Astrocyte (in vitro differentiated cells and primary cell): ENCODE data around the gene PHYHD1. TPM values are rescaled to one million over a fixed set of nuclear protein-coding genes. Genes with fewer than 3 reads are reported as not detected.

Source experiments
- DNase-seq: peaks from one replicate; pipeline ENCODE4 v3.0.0-alpha.2; 2010; ENCODE audit warnings: low read depth
- FAIRE-seq: peaks from 2 replicates; lab custom pipeline; 2011; peaks lifted over from hg19 to GRCh38; lab: Jason Lieb, UNC
- H2AFZ ChIP-seq: 2 replicates; pipeline ENCODE4 v1.6.0; 2012; ENCODE audit warnings: low read depth, low read length, inconsistent platforms
- H3K27ac ChIP-seq: 2 replicates; pipeline ENCODE4 v1.5.1; 2011; ENCODE audit warnings: low read depth, low read length, inconsistent platforms
- H3K27me3 ChIP-seq: 2 replicates; pipeline ENCODE4 v1.6.0; 2011; ENCODE audit warnings: low read length, inconsistent platforms; ENCODE audit not compliant: insufficient read depth
- H3K36me3 ChIP-seq: 2 replicates; pipeline ENCODE4 v1.5.1; 2011; ENCODE audit warnings: low read length, inconsistent platforms; ENCODE audit not compliant: insufficient read depth
- H3K4me1 ChIP-seq: 2 replicates; pipeline ENCODE4 v1.5.1; 2011; ENCODE audit warnings: low read length, inconsistent platforms; ENCODE audit not compliant: insufficient read depth
- H3K4me2 ChIP-seq: 2 replicates; pipeline ENCODE4 v1.6.0; 2012; ENCODE audit warnings: low read length, inconsistent platforms
- H3K4me3 ChIP-seq: 2 replicates; pipeline ENCODE4 v1.5.1; 2011; ENCODE audit warnings: low read depth, mild to moderate bottlenecking, low read length, inconsistent platforms; ENCODE audit not compliant: insufficient read depth
- H3K79me2 ChIP-seq: 2 replicates; pipeline ENCODE4 v1.6.0; 2012; ENCODE audit warnings: mild to moderate bottlenecking, low read length, inconsistent platforms; ENCODE audit not compliant: insufficient read depth
- H3K9ac ChIP-seq: 2 replicates; pipeline ENCODE4 v1.6.0; 2012; ENCODE audit warnings: mild to moderate bottlenecking, low read length, inconsistent platforms
- H3K9me3 ChIP-seq: 2 replicates; pipeline ENCODE4 v1.5.1; 2012; ENCODE audit warnings: low read depth, mild to moderate bottlenecking, low read length, inconsistent platforms; ENCODE audit not compliant: insufficient read depth
- H4K20me1 ChIP-seq: 2 replicates; pipeline ENCODE4 v1.6.0; 2012; ENCODE audit warnings: low read length, inconsistent platforms; ENCODE audit not compliant: insufficient read depth
- H3K27ac Mint-ChIP-seq: one replicate; pipeline ENCODE4 v1.8.0; 2021; ENCODE audit warnings: mild to moderate bottlenecking, mixed read lengths; ENCODE audit not compliant: unreplicated experiment
- H3K27me3 Mint-ChIP-seq: one replicate; pipeline ENCODE4 v1.8.0; 2021; ENCODE audit warnings: low read depth, mixed read lengths; ENCODE audit not compliant: unreplicated experiment
- H3K36me3 Mint-ChIP-seq: one replicate; pipeline ENCODE4 v1.8.0; 2021; ENCODE audit warnings: low read depth, mixed read lengths; ENCODE audit not compliant: unreplicated experiment
- H3K4me1 Mint-ChIP-seq: one replicate; pipeline ENCODE4 v1.8.0; 2021; ENCODE audit warnings: low read depth, mixed read lengths; ENCODE audit not compliant: unreplicated experiment
- H3K4me3 Mint-ChIP-seq: one replicate; pipeline ENCODE4 v1.8.0; 2021; ENCODE audit warnings: mild to moderate bottlenecking, moderate library complexity, mixed read lengths; ENCODE audit not compliant: unreplicated experiment
- H3K9me3 Mint-ChIP-seq: one replicate; pipeline ENCODE4 v1.8.0; 2021; ENCODE audit warnings: mild to moderate bottlenecking, mixed read lengths; ENCODE audit not compliant: unreplicated experiment
- EZH2 ChIP-seq: IDR thresholded peaks from 2 replicates; pipeline ENCODE4 v1.6.1; 2012; ENCODE audit warnings: mild to moderate bottlenecking, low read length, inconsistent platforms; ENCODE audit not compliant: insufficient read depth
- total RNA-seq: library from RNA; stranded (reverse); gene quantifications from 2 replicates; pipeline ENCODE4 v1.2.1, GENCODE V29; 2021
- TF ChIP-seq, protein P1 (sequence below): IDR thresholded peaks from 2 replicates; pipeline ENCODE4 v1.5.1; 2011; ENCODE audit warnings: low read depth, mild to moderate bottlenecking, inconsistent platforms, low read length, moderate library complexity; ENCODE audit not compliant: insufficient read depth

Gene PHYHD1
- total RNA-seq, 1 donor from 2014 or later: 6.1 TPM

DNA sequence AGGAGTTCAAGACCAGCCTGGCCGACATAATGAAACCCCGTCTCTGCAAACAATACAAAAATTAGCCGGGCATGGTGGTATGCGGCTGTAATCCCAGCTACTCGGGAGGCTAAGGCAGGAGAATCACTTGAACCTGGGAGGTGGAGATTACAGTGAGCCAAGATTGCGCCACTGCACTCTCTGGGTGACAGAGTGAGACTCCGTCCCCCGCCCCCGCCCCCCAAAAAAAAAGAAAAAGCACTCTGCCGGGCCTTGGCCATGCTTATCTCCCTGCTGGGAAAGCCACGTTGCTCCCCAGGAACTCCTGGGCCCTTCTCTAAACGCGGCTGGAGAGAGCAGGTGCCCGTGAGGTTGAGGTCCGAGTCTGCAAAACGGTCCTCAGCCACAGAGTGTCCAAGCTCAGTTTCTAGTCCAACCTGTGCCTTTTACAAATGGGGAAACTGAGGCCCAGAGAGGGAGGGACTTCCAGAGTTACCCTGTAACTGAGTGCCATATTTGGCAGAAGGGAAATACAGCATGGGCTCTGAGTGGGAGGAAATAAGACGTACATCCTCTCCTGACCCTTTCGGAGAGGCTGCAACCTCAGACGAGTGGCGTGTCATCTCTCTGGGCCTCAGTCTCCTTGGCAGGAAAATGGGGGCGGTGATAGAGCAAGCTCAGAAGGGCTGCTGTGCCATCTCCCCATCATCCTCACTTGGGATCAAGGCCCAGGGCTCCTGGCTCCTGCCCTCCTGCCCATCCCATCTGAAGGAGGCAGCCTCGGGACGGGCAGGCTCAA, 6.6 kb upstream of the PHYHD1 start:
- Histone ChIP-seq H3K4me2 (no peak overlapping the region), H3K9me3 (no peaks in the 10 kb centered on the region), H3K4me3 (no peak overlapping the region), H3K36me3 (peaks cover 8% of the 10 kb centered on the region), H3K9ac (no peak overlapping the region), H4K20me1 (peaks cover 7% of the 10 kb centered on the region), H2AFZ (no peak overlapping the region), H3K27me3 (no peaks in the 10 kb centered on the region), H3K4me1 (peaks cover 28% of the 10 kb centered on the region), H3K27ac (no peak overlapping the region), H3K79me2 (peaks cover 46% of the 10 kb centered on the region)
- no peak for TF ChIP-seq EZH2
- TF ChIP-seq, protein P1, sequence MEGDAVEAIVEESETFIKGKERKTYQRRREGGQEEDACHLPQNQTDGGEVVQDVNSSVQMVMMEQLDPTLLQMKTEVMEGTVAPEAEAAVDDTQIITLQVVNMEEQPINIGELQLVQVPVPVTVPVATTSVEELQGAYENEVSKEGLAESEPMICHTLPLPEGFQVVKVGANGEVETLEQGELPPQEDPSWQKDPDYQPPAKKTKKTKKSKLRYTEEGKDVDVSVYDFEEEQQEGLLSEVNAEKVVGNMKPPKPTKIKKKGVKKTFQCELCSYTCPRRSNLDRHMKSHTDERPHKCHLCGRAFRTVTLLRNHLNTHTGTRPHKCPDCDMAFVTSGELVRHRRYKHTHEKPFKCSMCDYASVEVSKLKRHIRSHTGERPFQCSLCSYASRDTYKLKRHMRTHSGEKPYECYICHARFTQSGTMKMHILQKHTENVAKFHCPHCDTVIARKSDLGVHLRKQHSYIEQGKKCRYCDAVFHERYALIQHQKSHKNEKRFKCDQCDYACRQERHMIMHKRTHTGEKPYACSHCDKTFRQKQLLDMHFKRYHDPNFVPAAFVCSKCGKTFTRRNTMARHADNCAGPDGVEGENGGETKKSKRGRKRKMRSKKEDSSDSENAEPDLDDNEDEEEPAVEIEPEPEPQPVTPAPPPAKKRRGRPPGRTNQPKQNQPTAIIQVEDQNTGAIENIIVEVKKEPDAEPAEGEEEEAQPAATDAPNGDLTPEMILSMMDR: no peak
- no peaks in the 10 kb centered on the region for H3K9me3 Mint-ChIP-seq
- H3K36me3 Mint-ChIP-seq: peaks cover 21% of the 10 kb centered on the region
- no peaks in the 10 kb centered on the region for H3K27me3 Mint-ChIP-seq
- H3K4me1 Mint-ChIP-seq: peaks cover 29% of the 10 kb centered on the region
- DNase-seq: no peak
- peak overlapping the region; percentile 58 for H3K27ac Mint-ChIP-seq
- H3K4me3 Mint-ChIP-seq: no peak overlapping the region
- no peak for FAIRE-seq

DNA sequence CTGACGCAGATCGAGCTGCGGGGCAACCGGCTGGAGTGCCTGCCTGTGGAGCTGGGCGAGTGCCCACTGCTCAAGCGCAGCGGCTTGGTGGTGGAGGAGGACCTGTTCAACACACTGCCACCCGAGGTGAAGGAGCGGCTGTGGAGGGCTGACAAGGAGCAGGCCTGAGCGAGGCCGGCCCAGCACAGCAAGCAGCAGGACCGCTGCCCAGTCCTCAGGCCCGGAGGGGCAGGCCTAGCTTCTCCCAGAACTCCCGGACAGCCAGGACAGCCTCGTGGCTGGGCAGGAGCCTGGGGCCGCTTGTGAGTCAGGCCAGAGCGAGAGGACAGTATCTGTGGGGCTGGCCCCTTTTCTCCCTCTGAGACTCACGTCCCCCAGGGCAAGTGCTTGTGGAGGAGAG, 4.6 kb upstream of the PHYHD1 start:
- TF ChIP-seq, protein P1: no peak
- no peak for TF ChIP-seq EZH2
- H3K9me3 ChIP-seq: no peaks in the 10 kb centered on the region
- H3K27me3 Mint-ChIP-seq: no peaks in the 10 kb centered on the region
- no peak overlapping the region for H3K9ac ChIP-seq
- peaks cover 31% of the 10 kb centered on the region for H3K4me1 Mint-ChIP-seq
- H3K9me3 Mint-ChIP-seq: no peaks in the 10 kb centered on the region
- H3K36me3 Mint-ChIP-seq: peaks cover 11% of the 10 kb centered on the region
- H3K4me2 ChIP-seq: no peak overlapping the region
- peaks cover 28% of the 10 kb centered on the region for H3K79me2 ChIP-seq
- H3K4me1 ChIP-seq: peaks cover 31% of the 10 kb centered on the region
- H2AFZ ChIP-seq: no peak overlapping the region
- no peak overlapping the region for H3K4me3 Mint-ChIP-seq
- DNase-seq (no peak), FAIRE-seq (no peak)
- no peak overlapping the region for H3K4me3 ChIP-seq
- peaks cover 4% of the 10 kb centered on the region for H4K20me1 ChIP-seq
- H3K27ac ChIP-seq: peak overlapping the region; percentile 37
- peaks cover 6% of the 10 kb centered on the region for H3K36me3 ChIP-seq
- no peaks in the 10 kb centered on the region for H3K27me3 ChIP-seq
- H3K27ac Mint-ChIP-seq: no peak overlapping the region

DNA sequence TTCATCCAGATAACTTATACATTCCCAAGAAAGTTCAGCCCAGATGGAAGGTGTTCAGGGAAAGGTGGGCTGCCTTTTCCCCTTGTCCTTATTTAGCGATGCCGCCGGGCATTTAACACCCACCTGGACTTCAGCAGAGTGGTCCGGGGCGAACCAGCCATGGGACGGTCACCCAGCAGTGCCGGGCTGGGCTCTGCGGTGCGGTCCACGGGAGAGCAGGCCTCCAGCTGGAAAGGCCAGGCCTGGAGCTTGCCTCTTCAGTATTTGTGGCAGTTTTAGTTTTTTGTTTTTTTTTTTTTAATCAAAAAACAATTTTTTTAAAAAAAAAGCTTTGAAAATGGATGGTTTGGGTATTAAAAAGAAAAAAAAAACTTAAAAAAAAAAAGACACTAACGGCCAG, 4.0 kb upstream of the PHYHD1 start:
- Histone ChIP-seq H3K27me3 (no peaks in the 10 kb centered on the region), H3K9ac (no peak overlapping the region), H2AFZ (no peak overlapping the region), H3K36me3 (peaks cover 6% of the 10 kb centered on the region), H3K4me1 (peaks cover 28% of the 10 kb centered on the region), H3K79me2 (peaks cover 27% of the 10 kb centered on the region), H3K27ac (peak overlapping the region; percentile 37), H4K20me1 (peaks cover 4% of the 10 kb centered on the region), H3K4me3 (no peak overlapping the region), H3K9me3 (no peaks in the 10 kb centered on the region), H3K4me2 (no peak overlapping the region)
- TF ChIP-seq, protein P1: no peak
- TF ChIP-seq EZH2: no peak
- Mint-ChIP-seq H3K27me3 (no peaks in the 10 kb centered on the region), H3K4me1 (peaks cover 31% of the 10 kb centered on the region), H3K4me3 (no peak overlapping the region), H3K27ac (no peak overlapping the region), H3K9me3 (no peaks in the 10 kb centered on the region), H3K36me3 (peaks cover 10% of the 10 kb centered on the region)
- FAIRE-seq (no peak), DNase-seq (no peak)
